ENCODE measurements around the gene ROM1. TPM values are rescaled to one million over a fixed set of nuclear protein-coding genes. Genes with fewer than 3 reads are reported as not detected.

ROM1 gene
- total and polyA plus RNA-seq, 2 donors (not counting 3 experiments of a cell fraction or from before 2014, with no cell fraction given), result 5.3 to 8.8 TPM

GRCh38 chr11:62600367-62601121 lies 12.5 kb upstream of the ROM1 start:
- TSS peak; percentile 47 for BruUV-seq (replicated peaks)
- TF ChIP-seq POLR2AphosphoS5 (IDR thresholded peaks at IDR 0.05; ENCODE audit: insufficient read depth, low read depth, low read length), result peak; percentile 4
- no peak for TF ChIP-seq FOS (IDR thresholded peaks at IDR 0.05; ENCODE audit: borderline replicate concordance, insufficient read depth, low read length)
- Histone ChIP-seq H3K27ac (ENCODE audit: insufficient read depth, low read depth, low read length) (peak overlapping the region; percentile 54), H3K4me3 (replicated peaks in 1 of 3; ENCODE audit: insufficient read depth in 1 of 3, low read depth in 1 of 3, low read length in 3 of 3) (peak overlapping the region; percentile 61 to 98 (median 92)), H3K4me2 (ENCODE audit: insufficient read depth, low read length) (peak overlapping the region; percentile 89), H3K27me3 (ENCODE audit: control insufficient read depth in 2 of 2, insufficient read depth in 2 of 2, low read length in 2 of 2) (no peaks in the 10 kb centered on the region), H3K9me3 (replicated peaks; ENCODE audit: control insufficient read depth, insufficient read depth, low read length) (no peaks in the 10 kb centered on the region), H2AFZ (ENCODE audit: low read depth, low read length) (no peak overlapping the region), H3K79me2 (ENCODE audit: control insufficient read depth, insufficient read depth, low read length) (peaks cover 45% of the 10 kb centered on the region), H3K36me3 (ENCODE audit: control insufficient read depth in 2 of 2, extremely low read depth in 1 of 2, insufficient read depth in 2 of 2, low read length in 2 of 2) (peaks cover 20 to 29% of the 10 kb centered on the region in 2 experiments), H3K9me1 (replicated peaks; ENCODE audit: control insufficient read depth, extremely low read depth, insufficient read depth, low read length) (no peaks in the 10 kb centered on the region), H3K9ac (replicated peaks; ENCODE audit: extremely low read depth, insufficient read depth, low read length) (peak overlapping the region; percentile 89), H4K20me1 (replicated peaks; ENCODE audit: control insufficient read depth, extremely low read depth, insufficient read depth, low read length) (no peaks in the 10 kb centered on the region), H3K4me1 (ENCODE audit: control insufficient read depth, extremely low read depth, insufficient read depth, low read length) (peaks cover 19% of the 10 kb centered on the region)
- FAIRE-seq, result no peak
- POLR2A ChIA-PET, result interaction anchor here (1.4 to 2.1 kb wide), 4 partner anchors 9 to 241 kb away, joined by 5 to 19 read pairs (median 12); partner anchors contain the start of genes C11orf98, CSKMT, TUT1 and UQCC3
- intact Hi-C loops (cut with micrococcal nuclease) (loop anchor here (1.0 to 2.0 kb wide), 2 partner anchors 12 to 106 kb away; partner anchors contain the start of genes BSCL2, EML3 and GNG3), dilution Hi-C loops (cut with MboI; ENCODE audit: extremely low pct_ligation_motif_present, low sequenced_read_pairs) (no loop called here)
- DNase-seq (ENCODE audit: low read depth, low spot score), result peak; percentile 19
- CTCF ChIA-PET, result interaction anchor here (1.0 to 3.8 kb wide), 4 partner anchors 8 to 26 kb away, joined by 3 to 29 read pairs (median 12); partner anchors contain the start of genes EML3 and TUT1

- dilution Hi-C loops (cut with MboI; ENCODE audit: extremely low pct_ligation_motif_present, low sequenced_read_pairs), result no loop called here
- Histone ChIP-seq H3K79me2 (ENCODE audit: control insufficient read depth, insufficient read depth, low read length) (peaks cover 45% of the 10 kb centered on the region), H3K4me3 (replicated peaks in 1 of 3; ENCODE audit: insufficient read depth in 1 of 3, low read depth in 1 of 3, low read length in 3 of 3) (peak overlapping the region; percentile 61 to 98 (median 92)), H3K36me3 (ENCODE audit: control insufficient read depth in 2 of 2, extremely low read depth in 1 of 2, insufficient read depth in 2 of 2, low read length in 2 of 2) (peaks cover 16 to 28% of the 10 kb centered on the region in 2 experiments), H3K4me2 (ENCODE audit: insufficient read depth, low read length) (no peak overlapping the region), H2AFZ (ENCODE audit: low read depth, low read length) (no peak overlapping the region), H3K4me1 (ENCODE audit: control insufficient read depth, extremely low read depth, insufficient read depth, low read length) (peaks cover 19% of the 10 kb centered on the region), H3K27me3 (ENCODE audit: control insufficient read depth in 2 of 2, insufficient read depth in 2 of 2, low read length in 2 of 2) (no peaks in the 10 kb centered on the region), H3K9me3 (replicated peaks; ENCODE audit: control insufficient read depth, insufficient read depth, low read length) (no peaks in the 10 kb centered on the region), H3K9ac (replicated peaks; ENCODE audit: extremely low read depth, insufficient read depth, low read length) (peak overlapping the region; percentile 89), H3K27ac (ENCODE audit: insufficient read depth, low read depth, low read length) (peak overlapping the region; percentile 54), H3K9me1 (replicated peaks; ENCODE audit: control insufficient read depth, extremely low read depth, insufficient read depth, low read length) (no peaks in the 10 kb centered on the region), H4K20me1 (replicated peaks; ENCODE audit: control insufficient read depth, extremely low read depth, insufficient read depth, low read length) (no peaks in the 10 kb centered on the region)
- intact Hi-C loops (cut with micrococcal nuclease), result loop anchor here (1.0 to 2.0 kb wide), 2 partner anchors 11 to 106 kb away; partner anchors contain the start of genes BSCL2, EML3 and GNG3
- FAIRE-seq (no peak), DNase-seq (ENCODE audit: low read depth, low spot score) (no peak)
- ChIA-PET POLR2A (interaction anchor here (1.0 to 2.1 kb wide), 5 partner anchors 10 to 240 kb away, joined by 5 to 19 read pairs (median 5); partner anchors contain the start of genes C11orf98, CSKMT, EEF1G and TUT1), CTCF (interaction anchor here (1.0 to 3.8 kb wide), 5 partner anchors 9 to 206 kb away, joined by 3 to 29 read pairs (median 13); partner anchors contain the start of genes B3GAT3, EML3 and TUT1)
- no TSS peak for BruUV-seq (replicated peaks)
- TF ChIP-seq JUN (IDR thresholded peaks at IDR 0.05; ENCODE audit: borderline replicate concordance, insufficient read depth, insufficient read length, low read depth) (no peak), POLR2A (IDR thresholded peaks at IDR 0.05; ENCODE audit: low read depth, low read length) (peak; percentile 52)
Measured at GRCh38 chr11:62601122-62601371, 12.0 kb upstream of the ROM1 start.

All from endothelial cell of umbilical vein (primary cell).